ENCODE results near the gene AFG3L2.

The AFG3L2 gene

DNA sequence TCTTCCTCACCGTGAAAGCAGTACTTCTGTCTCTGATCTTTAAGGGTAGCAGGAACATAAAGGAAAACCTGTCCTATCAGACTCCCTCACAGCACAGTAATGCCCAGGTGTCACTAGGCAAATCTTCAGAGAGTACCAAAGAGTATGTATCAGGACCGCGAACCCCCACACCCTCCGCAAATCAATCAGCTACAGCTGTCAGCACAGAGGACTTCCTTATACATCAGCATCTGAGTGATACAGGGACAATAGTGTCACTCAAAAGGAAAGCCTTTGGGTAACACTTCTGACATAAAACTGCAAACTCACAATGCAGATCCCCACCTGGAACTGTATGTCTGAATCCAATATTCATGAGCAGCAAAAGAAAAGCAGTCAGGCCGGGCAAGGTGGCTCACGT lies 2.6 kb downstream of the AFG3L2 start:
- H3K27ac ChIP-seq = no peak overlapping the region
- H3K27me3 ChIP-seq = no peaks in the 10 kb centered on the region
- peaks cover 0 to 43% (median 30%) of the 10 kb centered on the region in 4 donors for H3K4me1 ChIP-seq
- intact Hi-C loops (cut with DNase I; ENCODE audit: low total_unique reads) = loop anchor here (10.0 kb wide), 1 partner anchor 60 kb away; no protein-coding TSS in a partner anchor
- DNase-seq = no peak
- no peak for TF ChIP-seq CTCF (IDR thresholded peaks at IDR 0.05)
- H3K4me3 ChIP-seq = no peak overlapping the region
- H3K9me3 ChIP-seq = no peaks in the 10 kb centered on the region
- peaks cover 0 to under 1% (median 0%) of the 10 kb centered on the region in 3 donors for H3K36me3 ChIP-seq

GRCh38 chr18:12373771-12374116 lies 3.3 kb downstream of the AFG3L2 start:
- no peak overlapping the region for H3K27ac ChIP-seq
- no peak for DNase-seq
- H3K9me3 ChIP-seq = no peaks in the 10 kb centered on the region
- intact Hi-C loops (cut with DNase I; ENCODE audit: low total_unique reads) = loop anchor here (10.0 kb wide), 1 partner anchor 59 kb away; no protein-coding TSS in a partner anchor
- H3K27me3 ChIP-seq = no peaks in the 10 kb centered on the region
- H3K4me3 ChIP-seq = no peak overlapping the region
- H3K4me1 ChIP-seq = peaks cover 0 to 43% (median 30%) of the 10 kb centered on the region in 4 donors
- no peak for TF ChIP-seq CTCF (IDR thresholded peaks at IDR 0.05)
- H3K36me3 ChIP-seq = peaks cover 0 to 7% (median 5%) of the 10 kb centered on the region in 3 donors

DNA sequence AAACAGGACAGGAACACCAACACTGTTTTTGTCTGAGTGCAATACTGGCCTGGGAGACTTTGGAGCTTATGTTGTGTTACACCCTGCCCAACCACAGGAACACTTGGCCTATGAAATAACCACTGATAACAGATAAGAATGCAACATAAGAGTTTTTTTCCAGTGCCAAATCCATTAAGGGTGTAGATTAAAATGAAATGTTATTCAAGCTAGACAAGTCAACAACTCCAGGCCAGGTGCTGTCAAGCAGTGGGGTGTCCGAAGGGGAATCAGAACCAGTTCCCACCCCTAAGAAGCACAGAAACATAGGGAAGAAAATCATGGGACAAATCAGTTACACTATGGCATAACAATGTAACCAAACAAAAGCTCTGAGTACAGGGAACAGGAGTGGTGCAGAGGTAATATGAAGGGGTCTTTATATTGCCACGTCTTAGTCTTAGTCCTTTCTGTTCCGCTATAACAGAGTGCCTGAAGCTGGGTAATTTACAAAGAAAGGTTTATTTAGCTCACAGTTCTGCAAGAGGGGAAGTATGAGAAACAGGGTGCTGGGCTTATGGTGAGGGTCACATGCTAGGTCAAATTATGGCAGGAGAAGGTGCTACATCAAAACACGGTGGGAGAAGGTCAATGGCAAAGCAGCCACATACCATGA lies 3.8 kb downstream of the AFG3L2 start:
- no peak for DNase-seq
- Histone ChIP-seq H3K4me1 (peaks cover 0 to 43% (median 30%) of the 10 kb centered on the region in 4 donors), H3K36me3 (peaks cover 0 to 12% (median 10%) of the 10 kb centered on the region in 3 donors), H3K27ac (no peak overlapping the region), H3K4me3 (no peak overlapping the region), H3K27me3 (no peaks in the 10 kb centered on the region), H3K9me3 (no peaks in the 10 kb centered on the region)
- intact Hi-C loops (cut with DNase I; ENCODE audit: low total_unique reads) = loop anchor here (10.0 kb wide), 1 partner anchor 58 kb away; no protein-coding TSS in a partner anchor
- TF ChIP-seq CTCF (IDR thresholded peaks at IDR 0.05) = no peak

- H3K36me3 ChIP-seq = peaks cover 8 to 21% (median 13%) of the 10 kb centered on the region in 3 donors
These were observed 4.6 kb downstream of the AFG3L2 start for GRCh38 chr18:12372406-12372805.

GRCh38 chr18:12371590-12371989 lies 5.4 kb downstream of the AFG3L2 start:
- H3K4me3 ChIP-seq = no peak overlapping the region
- no peak overlapping the region for H3K27ac ChIP-seq
- H3K9me3 ChIP-seq = no peaks in the 10 kb centered on the region
- H3K27me3 ChIP-seq = no peaks in the 10 kb centered on the region
- peaks cover 0 to 38% (median 28%) of the 10 kb centered on the region in 4 donors for H3K4me1 ChIP-seq
- no peak for TF ChIP-seq CTCF (IDR thresholded peaks at IDR 0.05)
- H3K36me3 ChIP-seq = peaks cover 16 to 29% (median 21%) of the 10 kb centered on the region in 3 donors
- intact Hi-C loops (cut with DNase I; ENCODE audit: low total_unique reads) = loop anchor here (10.0 kb wide), 1 partner anchor 57 kb away; no protein-coding TSS in a partner anchor
- DNase-seq = no peak

More at GRCh38 chr18:12372406-12372805, 4.6 kb downstream of the AFG3L2 start:
- no peak overlapping the region for H3K4me3 ChIP-seq
- no peak overlapping the region for H3K27ac ChIP-seq
- DNase-seq = no peak
- intact Hi-C loops (cut with DNase I; ENCODE audit: low total_unique reads) = loop anchor here (10.0 kb wide), 1 partner anchor 58 kb away; no protein-coding TSS in a partner anchor
- H3K4me1 ChIP-seq = peaks cover 0 to 38% (median 28%) of the 10 kb centered on the region in 4 donors
- no peaks in the 10 kb centered on the region for H3K27me3 ChIP-seq
- TF ChIP-seq CTCF (IDR thresholded peaks at IDR 0.05) = no peak
- H3K9me3 ChIP-seq = no peaks in the 10 kb centered on the region
